Stimulated activated CD4-positive, alpha-beta T cell treated with anti-CD3 and anti-CD28 coated beads, Interleukin-1b, Interleukin-23, amount 100 ng/mL, for 48 hours (primary cell): ENCODE data around the gene RPL39L.

Source experiments
- DNase-seq: peaks from one replicate; pipeline ENCODE4 v3.0.0-alpha.2; 2020

Gene RPL39L

DNA sequence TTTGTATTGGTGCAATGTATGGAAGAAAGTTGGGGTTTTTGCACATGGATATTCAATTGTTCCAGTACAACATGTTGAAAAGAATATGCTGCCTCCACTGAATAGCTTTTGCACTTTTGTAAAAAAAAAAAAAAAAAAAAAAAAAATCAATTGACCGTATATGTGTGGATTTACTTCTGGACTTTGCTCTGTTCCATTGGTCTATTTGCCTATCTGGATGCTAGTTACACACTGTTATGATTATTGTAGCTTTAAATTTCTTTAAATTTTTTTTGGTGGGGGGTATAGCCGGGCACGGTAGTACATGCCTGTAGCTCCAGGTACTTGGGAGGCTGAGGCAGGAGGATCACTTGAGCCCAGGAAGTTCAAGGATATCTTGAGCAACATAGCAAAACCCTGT is 52.5 kb downstream of the RPL39L start:
- no peak for DNase-seq

DNA sequence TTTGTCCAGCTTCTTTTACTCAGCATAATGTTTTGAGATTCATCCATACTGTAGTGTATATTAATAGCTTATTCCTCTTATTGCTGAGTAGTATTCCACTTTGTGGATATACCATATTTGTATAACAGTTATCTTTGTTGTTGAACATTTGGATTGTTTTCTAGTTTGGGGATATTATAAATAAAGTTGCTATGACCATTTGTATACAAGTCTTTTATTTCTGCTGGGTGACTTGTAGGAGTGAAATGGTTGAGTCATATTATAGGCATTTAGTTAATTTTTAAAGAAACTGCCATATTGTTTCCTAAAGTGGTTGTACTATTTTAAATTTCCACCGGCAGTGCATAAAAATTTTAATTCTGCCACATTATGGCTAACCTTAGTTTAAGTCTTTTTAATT is 53.4 kb downstream of the RPL39L start:
- DNase-seq: no peak

DNA sequence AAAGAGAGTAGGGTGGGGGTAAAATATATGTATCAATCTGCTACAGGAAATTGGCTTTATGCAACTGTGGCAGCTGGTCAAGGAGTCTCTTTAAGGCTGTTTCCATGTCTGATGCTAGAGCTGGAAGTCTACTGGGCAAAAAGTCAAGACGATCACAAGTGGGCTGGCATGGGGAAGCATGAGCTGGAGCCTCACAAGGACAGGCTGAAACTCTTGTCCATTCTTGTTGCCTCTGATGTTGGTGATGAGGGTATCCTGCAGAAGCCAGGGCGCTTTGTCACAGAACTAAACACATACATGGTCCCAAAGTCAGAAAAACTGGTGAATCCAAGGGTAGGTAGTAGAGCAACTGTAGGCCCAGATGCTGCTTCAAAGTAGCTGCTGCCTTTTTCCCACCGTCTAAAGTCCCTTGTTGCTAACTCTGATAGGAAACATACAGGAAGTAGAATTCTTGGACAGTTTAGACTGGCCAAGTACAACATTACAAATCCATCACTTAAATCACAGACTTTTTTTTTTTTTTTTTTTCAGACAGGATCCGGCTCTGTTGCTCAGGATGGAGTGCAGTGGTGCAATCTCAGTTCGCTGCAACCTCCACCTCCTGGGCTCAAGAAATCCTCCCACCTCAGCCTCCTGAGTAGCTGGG is 54.2 kb downstream of the RPL39L start:
- DNase-seq: no peak

DNA sequence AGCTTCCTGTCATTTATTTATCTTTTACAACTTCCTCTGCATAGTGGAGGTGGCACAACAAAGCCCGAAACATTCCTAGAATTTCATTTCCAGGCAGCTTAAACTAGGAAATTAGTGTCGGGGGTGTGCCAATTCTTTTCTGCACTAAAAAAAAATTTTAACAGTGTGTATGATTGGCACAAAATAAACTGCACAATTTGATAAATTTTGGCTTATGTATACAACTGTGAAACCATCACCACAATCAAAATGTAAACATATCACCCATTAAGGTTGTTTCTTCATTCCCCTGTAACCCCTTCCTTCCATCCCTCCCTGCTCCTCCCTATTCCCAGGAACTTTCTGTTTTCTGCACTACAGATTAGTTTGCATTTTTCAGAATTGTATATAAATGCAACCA is 54.7 kb downstream of the RPL39L start:
- DNase-seq: no peak

DNA sequence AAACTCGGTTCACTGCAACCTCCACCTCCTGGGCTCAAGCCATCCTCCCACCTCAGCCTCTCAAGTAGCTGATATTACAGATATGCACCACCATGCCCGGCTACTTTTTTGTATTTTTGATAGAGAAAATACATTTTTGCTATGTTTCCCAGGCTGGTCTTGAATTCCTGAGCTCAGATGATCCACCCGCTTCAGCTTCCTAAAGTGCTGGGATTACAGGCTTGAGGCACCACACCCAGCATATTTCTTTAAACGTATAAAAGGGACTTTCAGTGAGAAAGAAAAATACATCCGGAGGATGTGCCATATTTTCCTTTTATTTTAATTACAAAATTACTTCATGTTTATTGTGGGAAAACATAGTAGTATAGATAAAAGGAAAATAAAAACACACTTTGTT is 55.2 kb downstream of the RPL39L start:
- no peak for DNase-seq

DNA sequence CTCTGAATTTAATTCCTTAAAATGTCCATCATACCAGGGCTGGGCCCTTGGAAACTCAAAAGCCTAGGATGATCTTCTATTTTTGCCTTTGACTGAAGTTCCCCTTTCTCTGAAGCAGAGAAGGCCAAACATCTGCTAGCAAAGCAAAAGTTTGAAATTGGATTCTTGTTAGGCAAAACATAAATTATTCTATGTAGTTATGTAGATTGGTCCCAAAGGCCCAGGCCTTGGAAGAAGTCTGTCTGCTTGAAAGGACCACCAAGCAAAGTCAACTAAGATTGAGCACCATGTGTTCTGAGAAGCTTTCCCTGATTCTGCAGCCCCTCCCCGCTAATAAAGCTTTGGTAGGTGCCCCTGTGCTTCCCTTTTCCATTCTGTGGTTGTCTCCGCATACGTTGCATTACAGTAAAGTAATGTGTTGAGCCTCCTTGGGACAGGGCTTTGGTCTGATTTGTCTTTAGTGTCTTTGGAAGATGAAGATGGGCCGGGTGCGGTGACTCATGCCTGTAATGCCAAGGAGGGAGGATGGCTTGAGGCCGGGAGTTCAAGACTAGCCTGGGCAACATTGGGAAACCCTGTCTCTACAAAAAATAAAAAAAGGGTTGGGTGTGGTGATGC is 56.4 kb downstream of the RPL39L start:
- DNase-seq: no peak

DNA sequence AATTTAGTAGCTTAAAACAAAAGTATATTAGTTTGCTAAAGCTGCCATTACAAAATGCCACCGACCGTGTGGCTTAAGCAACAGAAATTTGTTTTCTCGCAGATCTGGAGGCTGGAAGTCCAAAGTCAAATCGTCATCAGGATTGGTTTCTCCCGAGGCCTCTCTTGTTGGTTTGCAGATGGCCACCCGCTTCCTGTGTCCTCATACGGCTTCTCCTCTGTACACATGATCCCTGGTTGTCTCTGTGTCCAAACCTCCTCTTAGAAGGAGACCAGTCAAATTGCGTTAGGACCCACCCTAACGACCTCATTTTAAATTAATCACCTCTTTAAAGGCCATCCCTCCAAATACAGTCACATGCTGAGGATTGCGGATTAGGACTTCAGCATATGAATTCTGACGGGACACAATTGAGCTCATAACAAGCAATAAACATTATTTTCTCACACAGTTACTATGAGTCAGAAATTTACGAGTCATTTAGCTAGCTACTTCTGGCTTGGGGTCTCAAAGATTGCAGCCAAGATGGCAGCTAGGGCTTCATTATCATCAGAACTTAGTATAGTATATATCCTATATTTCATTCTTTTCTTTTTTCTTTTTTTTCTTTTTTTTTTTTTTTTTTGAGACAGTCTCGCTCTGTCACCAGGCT is 58.4 kb downstream of the RPL39L start:
- DNase-seq: no peak

DNA sequence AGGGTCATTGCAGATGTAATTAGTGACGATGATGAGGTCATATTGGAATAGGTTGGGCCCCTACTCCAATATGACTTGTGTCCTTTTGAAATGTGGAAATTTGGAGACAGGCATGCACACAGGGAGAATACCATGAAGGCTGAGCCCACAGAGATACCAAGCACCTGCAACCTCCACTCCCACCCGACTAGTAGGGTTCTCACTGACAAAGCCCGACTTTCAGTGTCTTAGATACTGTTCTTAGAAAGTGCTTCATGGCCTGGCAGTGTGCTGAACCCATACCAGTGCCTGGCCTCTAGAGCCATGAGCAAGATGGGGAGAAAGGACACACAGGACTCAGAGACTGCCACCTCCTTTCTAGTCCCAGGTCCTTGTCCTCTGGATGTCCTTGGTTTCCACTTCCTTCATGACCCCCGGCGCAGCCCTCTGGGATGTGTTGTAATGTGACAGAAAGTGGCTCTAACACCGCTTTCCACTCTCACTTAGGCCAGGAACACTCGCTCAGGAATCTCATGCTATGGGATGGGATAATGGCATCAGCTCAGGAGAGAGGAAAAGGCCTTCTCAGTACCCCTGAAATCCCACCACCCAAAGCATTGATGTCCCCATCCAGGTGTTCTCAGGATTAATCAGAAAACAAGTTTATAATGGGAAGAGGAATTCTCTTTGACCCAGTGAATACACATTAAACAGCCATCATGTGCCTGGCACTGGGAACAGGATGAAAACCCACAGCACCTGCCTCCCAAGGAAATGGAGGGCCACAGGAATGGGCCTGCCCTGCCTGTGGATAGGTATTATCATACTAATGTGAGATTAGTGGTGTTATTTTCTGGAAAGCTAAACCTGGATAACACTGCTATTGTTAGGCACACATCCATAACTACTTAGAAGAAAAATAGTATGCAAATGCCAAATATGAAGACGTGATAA is 59.9 kb downstream of the RPL39L start:
- DNase-seq: no peak

DNA sequence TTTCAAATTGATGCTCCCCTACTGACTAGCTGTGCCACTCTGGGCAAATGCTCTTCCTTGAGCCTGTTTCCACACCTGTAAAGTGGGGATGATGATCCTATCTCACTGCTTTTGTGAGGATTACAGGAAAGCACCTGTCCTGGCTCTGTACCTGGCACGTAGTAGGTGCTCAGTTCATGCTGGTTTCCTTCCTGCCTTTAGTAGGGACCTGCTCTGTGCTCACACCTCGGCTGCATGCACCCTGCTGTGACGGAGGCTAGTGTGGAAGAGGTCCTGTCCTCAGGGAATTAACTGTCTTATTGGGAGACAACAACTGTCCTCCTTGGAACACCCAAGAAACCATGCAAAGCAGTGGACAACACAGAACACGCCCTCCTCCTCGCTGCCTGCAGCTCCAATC is 61.8 kb downstream of the RPL39L start:
- DNase-seq: no peak

DNA sequence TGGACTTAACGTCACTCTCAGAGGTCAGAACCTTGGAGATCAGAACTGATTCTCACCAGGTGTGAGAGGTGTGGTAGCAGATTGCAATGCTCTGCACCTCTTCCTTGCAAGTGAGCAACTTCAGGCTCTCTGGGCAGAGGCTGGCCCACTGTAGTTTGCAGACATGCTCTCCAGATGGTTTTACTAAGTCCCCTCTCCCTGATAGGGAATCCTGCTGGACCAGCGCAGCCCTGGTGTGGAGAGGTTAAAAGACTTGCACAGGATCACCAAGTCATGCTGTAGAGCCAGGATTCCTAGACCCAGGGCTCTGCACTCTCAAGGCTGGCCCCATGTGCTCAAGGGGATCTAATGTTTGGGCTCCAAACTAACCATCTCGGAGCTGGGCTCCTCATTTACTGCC is 62.2 kb downstream of the RPL39L start:
- DNase-seq: no peak

DNA sequence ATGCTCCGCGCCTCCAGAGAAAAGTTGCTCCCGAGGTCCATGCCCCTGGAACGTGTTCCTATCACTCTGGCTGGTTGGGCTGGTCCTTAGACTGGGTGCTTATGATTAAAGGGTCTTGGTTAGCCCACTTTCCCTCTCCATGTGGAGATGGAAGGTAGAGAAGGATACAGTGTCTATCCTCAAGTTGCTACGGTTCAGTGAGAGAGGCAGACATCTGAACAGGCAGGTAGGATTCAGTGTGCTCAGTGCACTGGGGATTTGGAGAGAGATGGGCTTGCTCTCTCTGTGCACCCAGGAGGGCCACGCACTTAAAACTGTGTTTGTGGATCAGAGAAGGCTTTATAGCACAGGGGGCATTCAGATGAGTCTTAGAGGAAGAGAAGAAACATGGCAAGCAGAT is 63.0 kb downstream of the RPL39L start:
- DNase-seq: no peak

DNA sequence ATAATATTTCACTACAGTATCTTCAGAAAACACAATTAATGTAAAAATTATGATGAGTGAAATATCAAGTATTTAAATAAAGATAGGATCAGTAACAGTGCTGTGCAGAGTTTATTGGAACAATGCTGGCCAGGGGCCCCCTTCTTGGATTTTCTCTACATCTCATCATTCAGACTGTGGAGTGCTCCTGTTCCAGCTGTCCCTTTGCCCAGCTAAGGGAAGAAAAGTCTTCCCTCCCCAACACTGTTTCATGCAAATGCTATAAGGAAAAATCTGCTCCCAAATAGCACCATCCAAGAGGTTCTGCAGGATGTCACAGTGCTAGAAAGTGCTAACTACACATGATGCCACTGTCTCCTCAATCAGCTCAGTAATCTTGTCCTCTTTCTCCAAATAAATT is 64.5 kb downstream of the RPL39L start:
- no peak for DNase-seq

DNA sequence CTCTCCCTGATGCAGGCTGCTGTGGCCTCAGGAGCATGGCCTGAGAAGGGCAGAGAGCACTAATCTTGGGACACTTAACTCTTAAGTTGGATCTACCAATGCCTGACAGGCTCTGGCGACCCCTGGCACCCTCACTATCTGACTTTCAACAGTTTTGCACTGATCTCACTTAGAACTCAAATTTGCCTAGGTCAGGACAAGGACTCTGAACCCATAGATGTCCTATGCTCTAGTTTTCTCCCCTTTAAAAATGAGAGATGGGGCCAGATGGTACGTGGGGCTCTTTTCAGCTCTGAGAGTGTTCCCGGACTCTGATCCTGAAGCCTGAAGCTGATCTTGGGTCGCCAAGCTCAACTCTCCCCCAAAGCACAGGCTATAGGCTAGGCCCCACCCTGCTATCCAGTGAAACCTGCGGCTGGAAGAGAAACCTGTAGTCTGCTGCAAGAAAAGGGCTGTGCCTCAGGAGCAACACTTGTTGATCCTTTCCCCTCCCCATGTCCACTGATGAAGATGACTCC is 65.7 kb downstream of the RPL39L start:
- no peak for DNase-seq

DNA sequence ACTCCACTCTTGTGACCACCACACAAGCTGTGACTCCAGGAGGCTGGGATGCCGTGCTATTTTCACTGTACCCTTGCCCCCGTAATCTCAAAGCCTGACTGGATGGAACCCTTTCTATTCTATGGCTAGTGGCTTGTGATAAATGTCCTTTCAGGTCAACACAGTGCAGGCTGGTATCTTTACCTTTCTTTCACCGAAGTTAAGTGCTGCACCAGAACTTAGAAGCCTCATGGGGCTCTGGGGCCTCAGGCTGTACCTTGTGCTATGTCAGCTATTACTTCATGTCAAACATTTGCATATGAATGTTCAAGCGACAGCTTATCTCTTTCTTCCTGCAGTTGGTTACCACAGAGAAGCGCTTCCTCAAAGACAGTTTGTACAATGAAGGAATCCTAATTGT is 66.8 kb downstream of the RPL39L start:
- no peak for DNase-seq

DNA sequence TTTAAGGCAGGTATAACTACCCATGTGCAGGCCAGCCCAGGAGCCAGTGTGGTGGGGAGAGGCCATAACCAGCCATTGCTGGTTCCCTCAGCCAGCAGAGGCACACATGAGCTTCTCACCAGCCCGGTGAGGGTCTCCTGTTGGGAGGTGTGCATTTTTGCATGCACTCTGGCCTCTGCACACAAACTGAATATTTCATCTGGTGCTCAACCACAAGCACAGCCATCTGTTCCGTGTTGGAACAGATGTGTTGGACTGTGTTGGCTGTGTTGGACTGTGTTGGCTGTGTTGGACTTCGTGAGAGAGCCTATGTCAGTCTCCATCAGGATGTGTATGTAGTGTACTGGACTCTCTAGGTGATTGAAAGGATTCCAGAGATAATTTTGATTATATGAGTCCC is 67.2 kb downstream of the RPL39L start:
- no peak for DNase-seq
